Measurements from ENCODE around the gene SRPX2.

- TF ChIP-seq CTCF (IDR thresholded peaks at IDR 0.05), result no peak
- TF ChIP-seq EP300 (IDR thresholded peaks at IDR 0.05), result no peak
- TF ChIP-seq POLR2A (IDR thresholded peaks at IDR 0.05; ENCODE audit: low read depth), result no peak
- TF ChIP-seq POLR2AphosphoS5 (IDR thresholded peaks at IDR 0.05), result no peak
Measured at GRCh38 chrX:100609591-100609990, 34.4 kb upstream of the SRPX2 start.
